A204.1 (cell line): ENCODE measurements around the gene PGAM1.
A peak's percentile ranks its signal among the peaks of the same experiment; 100 is the strongest.
"Not testable (repeated sequence)": the region's sequence is repeated elsewhere in the genome, so short reads cannot be mapped to it uniquely, and the experiment has no call there.

Source experiments
- FAIRE-seq: peaks from 2 replicates; lab custom pipeline; 2012; peaks lifted over from hg19 to GRCh38; lab: Jason Lieb, UNC

Gene PGAM1

GRCh38 chr10:97425964-97426775 lies at the start of gene PGAM1:
PGAM1 (plus strand) TSS chr10:97426191; CDS start chr10:97426308, 117 bp downstream.
- no peak for FAIRE-seq

- no peak for FAIRE-seq
These were observed 49.6 kb upstream of the PGAM1 start for GRCh38 chr10:97376413-97376812.

- no peak for FAIRE-seq
These were observed 46.8 kb upstream of the PGAM1 start for GRCh38 chr10:97378933-97379921.

DNA sequence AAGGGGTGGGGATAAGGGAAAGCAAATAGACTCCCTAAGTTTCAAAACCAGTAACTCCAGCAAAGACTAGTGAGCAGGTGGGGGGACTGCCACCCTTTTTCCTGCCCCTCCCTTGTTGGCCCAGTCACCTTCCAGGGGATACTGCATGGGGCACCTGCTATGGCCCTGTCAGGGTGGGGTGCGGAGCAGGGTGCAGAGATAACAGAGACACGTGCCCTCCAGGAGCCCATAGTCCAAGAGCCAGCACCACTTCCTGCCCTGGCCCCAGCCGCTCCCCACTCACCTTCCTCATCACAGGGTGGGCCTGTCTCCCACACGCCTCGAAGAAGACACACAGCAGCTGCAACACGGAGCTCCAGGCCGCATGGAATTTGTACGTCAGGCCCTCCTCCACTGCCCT lies 45.5 kb upstream of the PGAM1 start:
- FAIRE-seq = no peak

- FAIRE-seq = no peak
These were observed 44.4 kb upstream of the PGAM1 start for GRCh38 chr10:97381626-97382025.

DNA sequence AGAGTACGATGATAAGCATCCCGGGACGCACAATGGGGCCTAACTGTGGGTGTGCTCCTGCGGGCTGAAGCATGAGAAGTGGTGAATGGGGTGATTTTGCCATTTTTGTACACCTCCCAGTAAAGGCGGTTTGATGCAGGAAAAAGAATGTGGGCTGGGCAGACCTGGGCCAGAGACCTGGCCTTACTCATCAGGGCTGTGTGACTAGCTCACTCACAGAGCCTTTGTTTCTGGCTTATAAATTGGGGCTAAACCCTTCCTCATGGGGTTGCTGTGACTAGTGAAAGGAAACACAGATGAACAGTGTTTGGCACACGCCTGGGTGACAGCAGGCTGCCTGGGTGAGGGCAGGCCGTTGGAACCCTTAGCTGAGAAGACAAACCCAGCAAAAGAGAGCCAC lies 42.8 kb upstream of the PGAM1 start:
- FAIRE-seq = no peak

- FAIRE-seq = no peak
These were observed 41.8 kb upstream of the PGAM1 start for GRCh38 chr10:97384156-97384555.

GRCh38 chr10:97384641-97385040 lies 41.4 kb upstream of the PGAM1 start:
- no peak for FAIRE-seq

- no peak for FAIRE-seq
These were observed 40.4 kb upstream of the PGAM1 start for GRCh38 chr10:97385565-97385964.

DNA sequence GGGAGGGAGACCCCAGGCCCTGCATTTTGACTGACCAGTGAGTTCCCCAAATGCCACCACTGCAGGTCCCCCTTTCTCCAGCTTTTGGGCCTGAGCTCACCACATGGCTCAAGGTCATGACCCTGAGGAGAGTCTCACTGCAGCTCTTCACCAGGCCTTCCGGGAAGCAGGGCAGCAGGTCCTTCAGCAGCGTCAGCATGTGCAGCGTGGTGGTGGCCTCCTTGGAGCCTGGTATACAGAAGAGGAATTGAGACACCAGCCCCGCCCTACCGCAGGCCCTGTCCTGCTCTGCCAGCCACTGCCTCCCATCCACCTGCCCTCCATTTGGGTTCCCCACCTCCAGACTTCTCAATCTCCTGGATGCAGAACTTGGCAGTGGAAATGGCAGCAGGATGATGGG lies 37.8 kb upstream of the PGAM1 start:
- FAIRE-seq = no peak

DNA sequence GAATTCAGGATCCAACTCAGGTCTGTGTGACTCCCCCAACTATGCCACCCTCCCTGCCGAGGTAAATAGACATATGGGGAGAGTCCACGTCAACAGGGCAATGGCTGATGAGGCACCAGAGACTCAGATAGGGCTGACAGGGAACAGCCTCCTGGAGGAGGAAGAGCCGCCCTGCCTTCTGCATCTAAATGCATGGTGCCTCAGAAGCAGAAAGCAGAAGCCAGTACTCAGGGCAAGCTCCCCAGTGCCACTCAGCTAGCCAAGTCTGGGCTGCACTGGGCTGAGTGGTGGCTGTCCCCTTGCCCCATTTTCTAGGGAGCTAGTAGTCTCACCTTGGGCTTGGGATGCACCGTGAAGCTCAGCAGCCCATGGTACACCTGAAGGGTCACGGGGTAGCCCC lies 35.9 kb upstream of the PGAM1 start:
- no peak for FAIRE-seq

DNA sequence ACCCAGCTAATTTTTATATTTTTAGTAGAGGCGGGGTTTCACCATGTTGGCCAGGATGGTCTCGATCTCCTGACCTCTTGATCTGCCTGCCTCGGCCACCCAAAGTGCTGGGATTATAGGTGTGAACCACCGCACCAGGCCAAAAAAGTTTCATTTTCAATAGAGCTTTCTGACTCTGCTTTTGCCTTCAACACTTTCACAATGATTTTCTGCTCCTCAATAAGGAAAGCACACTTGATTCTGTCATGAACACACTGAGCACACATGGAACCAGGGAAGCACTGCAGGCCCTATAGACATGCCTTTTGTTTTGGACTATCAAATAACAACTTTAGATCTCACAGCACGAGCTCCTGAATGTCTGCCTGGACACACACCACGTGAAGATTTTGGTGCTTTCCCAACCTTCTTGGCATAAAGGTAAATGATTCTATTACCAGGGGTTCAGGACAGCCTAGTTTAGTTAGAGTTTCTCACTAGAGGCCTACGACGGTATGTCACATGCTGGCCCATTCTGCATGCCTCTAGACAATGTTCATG lies 32.9 kb upstream of the PGAM1 start:
- no peak for FAIRE-seq

- no peak for FAIRE-seq
These were observed 29.9 kb upstream of the PGAM1 start for GRCh38 chr10:97396056-97396455.

GRCh38 chr10:97399843-97400545 lies 26.0 kb upstream of the PGAM1 start:
- no peak for FAIRE-seq

DNA sequence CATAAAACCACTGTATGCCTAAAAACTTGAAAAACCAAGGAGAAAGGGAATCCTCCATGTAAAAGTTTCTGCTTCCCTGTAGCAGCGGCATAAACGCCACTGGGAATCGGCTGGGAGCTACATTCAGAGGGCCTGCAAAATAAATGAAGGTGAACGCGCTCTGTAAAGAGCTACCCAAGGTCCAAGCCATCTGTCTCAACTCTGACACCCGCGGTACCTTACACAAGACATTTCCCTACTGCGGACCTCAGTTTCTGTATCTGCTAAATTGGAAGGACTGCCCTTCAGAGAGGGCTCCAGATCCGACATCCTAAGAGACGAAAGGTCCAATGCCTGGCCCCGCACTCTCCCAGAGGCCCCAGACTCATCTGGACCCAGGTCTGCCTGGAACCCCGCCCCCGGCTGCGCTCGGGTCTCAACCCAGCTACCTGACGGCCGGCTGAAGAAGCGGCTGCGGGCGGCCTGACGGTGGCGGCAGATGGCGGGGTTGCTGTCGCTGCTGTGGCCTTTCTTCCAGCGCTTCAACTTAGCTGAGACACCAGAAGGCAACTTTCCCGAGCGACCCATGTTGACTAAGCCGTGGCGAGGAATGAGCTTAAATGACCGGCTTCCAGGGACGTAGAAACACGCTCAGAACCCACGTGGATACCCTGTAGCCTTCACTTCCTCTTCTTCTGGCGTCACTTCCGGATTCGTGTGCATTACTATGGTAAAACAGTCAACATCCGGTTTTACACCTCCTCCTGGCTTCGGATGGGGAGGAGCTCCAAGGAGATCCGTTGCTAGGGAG lies 25.1 kb upstream of the PGAM1 start, which contains the start of gene RRP12:
Gene RRP12 (minus strand): TSS at position 676 of the 790 bp plus-strand sequence. CDS start 109 bp downstream, at position 567.
- FAIRE-seq = peak; percentile 98

DNA sequence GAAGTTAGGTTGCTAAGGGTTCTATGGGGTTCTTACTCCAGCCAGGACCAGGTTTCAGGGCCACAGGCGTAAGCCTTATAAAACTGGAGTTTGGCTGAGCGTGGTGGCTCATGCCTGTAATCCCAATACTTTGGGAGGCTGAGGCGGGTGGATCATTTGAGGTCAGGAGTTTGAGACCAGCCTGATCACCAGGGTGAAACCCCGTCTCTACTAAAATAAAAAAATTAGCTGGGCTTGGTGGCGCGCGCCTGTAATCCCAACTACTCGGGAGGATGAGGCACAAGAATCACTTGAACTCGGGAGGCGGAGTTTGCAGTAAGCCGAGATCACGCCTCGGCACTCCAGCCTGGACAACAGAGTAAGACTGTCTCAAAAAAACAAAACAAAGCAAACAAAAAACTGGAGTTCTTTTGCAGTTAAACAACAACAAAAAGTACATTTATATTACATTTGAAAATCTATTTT lies 24.5 kb upstream of the PGAM1 start:
- no peak for FAIRE-seq

DNA sequence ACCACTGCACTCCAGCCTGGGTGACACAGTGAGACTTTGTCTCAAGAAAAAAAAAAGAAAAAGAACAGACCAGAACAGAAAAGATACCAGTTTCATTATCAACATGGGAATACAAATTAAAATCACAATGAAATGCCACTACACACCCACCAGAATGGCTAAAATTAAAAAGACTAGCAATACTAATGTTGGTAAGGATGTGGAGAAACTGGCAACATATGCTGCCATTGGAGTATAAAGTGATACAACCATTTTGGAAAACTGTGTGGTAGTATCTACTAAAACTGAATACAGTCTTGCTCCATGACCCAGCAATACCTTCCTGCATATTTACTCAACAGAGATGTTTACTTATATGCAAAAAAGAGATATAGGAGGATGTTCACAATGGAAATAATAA lies 21.9 kb upstream of the PGAM1 start:
- FAIRE-seq = no peak

DNA sequence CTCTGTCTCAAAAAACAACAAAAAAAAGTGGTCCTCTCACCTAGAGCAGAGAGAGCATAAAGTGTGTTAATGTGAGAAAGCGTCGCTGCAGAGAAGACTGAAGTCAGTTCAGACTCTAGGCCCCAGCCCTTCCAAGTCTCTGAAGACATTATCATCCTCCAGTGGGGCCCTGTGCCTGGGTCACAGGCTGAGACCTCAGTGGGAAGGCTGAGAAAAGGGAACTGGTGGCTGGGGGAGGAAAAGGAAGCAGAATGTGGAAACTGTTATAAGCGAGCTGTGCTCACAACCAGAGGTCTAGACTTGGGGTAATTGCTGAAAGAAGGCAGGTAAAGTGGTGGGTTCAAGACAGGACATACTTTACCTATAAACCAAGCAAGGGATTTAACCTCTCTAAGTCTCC lies 19.9 kb upstream of the PGAM1 start:
- no peak for FAIRE-seq

- FAIRE-seq = not testable (repeated sequence)
These were observed 19.5 kb upstream of the PGAM1 start for GRCh38 chr10:97406483-97406882.

DNA sequence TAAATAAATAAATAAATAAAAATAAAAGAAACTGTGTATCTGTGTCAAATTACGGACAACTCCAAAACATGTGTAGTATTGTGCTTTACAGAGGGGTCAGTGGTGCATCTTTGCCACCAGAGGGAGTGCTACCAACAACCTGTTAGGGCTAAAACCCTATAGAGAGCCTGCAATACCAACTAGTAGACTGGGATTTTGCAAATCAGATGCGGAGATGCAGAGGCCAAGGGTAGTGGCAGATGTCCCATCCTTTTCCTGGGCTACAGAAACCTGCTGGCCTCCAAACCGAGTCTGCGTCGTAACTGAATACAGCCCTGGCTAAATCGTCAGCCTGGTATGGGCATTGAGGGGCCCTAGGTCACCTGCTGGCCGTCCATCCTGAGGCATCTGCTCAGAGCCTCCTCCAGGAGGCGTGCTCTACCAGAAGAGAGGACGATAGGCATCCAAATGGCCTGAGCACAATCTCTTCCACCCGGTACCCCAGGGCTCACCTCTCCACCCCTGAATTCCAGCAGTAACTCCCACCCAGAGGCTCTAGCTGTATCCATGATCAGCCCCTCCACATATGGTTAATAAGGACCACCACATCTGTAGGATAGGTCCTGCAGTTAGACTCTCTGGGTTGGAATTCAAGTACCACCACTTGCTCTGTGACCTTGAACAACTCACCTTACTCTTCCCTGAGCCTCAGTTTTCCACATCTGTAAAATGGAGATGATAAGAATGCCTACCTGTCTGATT lies 18.6 kb upstream of the PGAM1 start:
- peak; percentile 84 for FAIRE-seq

DNA sequence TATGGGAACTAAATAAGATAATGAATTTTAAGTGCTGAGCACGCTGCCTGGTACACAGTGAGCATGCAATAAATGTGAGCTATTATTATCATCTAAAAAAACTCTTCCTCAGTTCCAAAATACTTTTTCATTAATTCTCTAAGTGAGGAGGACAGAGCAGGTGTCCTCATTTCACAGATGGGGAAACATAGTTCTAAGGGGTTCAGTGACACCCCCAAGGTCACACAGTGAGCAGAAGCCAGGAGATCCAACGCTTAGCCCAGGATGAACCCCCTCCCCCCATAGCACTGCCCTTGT lies 18.1 kb upstream of the PGAM1 start:
- no peak for FAIRE-seq
